Measurements from ENCODE around the gene ANKRD2.

- no peak for TF ChIP-seq CTCF (IDR thresholded peaks at IDR 0.05)
- no peak for TF ChIP-seq POLR2A (IDR thresholded peaks at IDR 0.05)
Measured at GRCh38 chr10:97629289-97629688, 56.7 kb downstream of the ANKRD2 start.

Measured in right lobe of liver (tissue), 4 donors.